HL-60 (cell line): ENCODE data around the gene CCDC82.

Experiments
- CTCF ChIP-seq: IDR thresholded peaks from one replicate; pipeline ENCODE4 v1.5.1; 2011; ENCODE audit warnings: low read length, control low read depth, inconsistent platforms; ENCODE audit not compliant: insufficient read depth
- GABPA ChIP-seq: IDR thresholded peaks from 2 replicates; pipeline ENCODE4 v1.6.1; 2012; ENCODE audit warnings: low read depth
- POLR2AphosphoS5 ChIP-seq: IDR thresholded peaks from 2 replicates; pipeline ENCODE4 v1.6.1; 2012; ENCODE audit warnings: low read depth
- REST ChIP-seq: IDR thresholded peaks from 2 replicates; pipeline ENCODE4 v1.6.1; 2012; ENCODE audit warnings: low read depth; ENCODE audit not compliant: insufficient replicate concordance
- SPI1 ChIP-seq: IDR thresholded peaks from 2 replicates; pipeline ENCODE4 v1.6.1; 2012; ENCODE audit warnings: low read depth, mild to moderate bottlenecking, borderline replicate concordance

DNA sequence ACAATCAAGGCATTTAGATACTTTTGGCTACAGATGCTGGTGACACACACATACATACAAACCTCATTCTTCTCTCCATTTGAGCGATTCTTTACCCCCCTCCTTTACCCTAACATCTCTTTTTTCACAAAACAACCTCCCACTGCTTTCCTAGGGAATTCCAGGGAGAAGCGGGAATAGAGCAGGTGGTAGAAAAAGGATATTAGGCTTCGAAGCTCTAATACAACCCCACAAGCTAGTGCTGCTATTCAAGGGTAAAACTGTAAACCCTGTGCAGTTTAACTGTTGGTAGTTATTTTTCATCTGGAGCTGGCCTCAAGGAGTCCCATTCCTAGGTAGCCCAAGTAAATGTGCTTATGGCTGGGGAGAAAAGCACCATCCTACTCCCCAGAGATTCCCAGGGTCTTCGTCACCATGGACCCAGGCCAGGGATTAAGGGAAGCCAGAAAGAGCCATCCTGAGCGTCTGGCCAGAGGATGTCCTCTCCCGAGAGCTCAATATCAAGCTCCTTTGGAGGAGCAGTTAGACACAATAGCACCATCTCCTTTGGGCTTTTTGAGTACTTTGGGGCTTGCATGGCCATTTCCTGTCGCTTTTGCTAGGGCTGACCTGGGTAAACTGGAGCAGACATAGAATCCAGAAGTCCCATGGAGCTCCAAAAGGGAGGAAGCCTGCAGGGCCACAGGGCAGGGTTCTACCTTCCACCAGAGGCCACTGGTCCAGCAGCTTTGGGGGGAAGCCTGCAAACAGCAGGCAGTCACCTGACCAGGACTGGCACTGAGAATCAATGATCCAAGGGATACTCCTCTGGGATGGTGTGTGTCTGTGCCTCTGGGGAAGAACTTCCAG lies 49.8 kb downstream of the CCDC82 start:
- no peak for TF ChIP-seq CTCF
- TF ChIP-seq REST, result no peak
- no peak for TF ChIP-seq POLR2AphosphoS5
- TF ChIP-seq GABPA, result no peak
- TF ChIP-seq SPI1, result no peak
